Neuronal stem cell (in vitro differentiated cells): Measurements from ENCODE around the gene EEA1.

Experiments used
- DNase-seq: peaks from one replicate; pipeline ENCODE4 v3.0.0-alpha.2; 2013; ENCODE audit warnings: low spot score
- H2AFZ ChIP-seq: one replicate; pipeline ENCODE4 v1.6.1; 2013; ENCODE audit warnings: mild to moderate bottlenecking, low read length, inconsistent platforms
- H2AK5ac ChIP-seq: 2 replicates; pipeline ENCODE4 v1.6.1; 2013; ENCODE audit warnings: low read depth, mild to moderate bottlenecking, inconsistent platforms, low read length, moderate library complexity, mixed read lengths
- H2BK120ac ChIP-seq: 2 replicates; pipeline ENCODE4 v1.6.1; 2013; ENCODE audit warnings: low read depth, mild to moderate bottlenecking, inconsistent platforms, low read length, moderate library complexity, mixed read lengths
- H2BK12ac ChIP-seq: one replicate; pipeline ENCODE4 v1.6.1; 2013; ENCODE audit warnings: low read length, inconsistent platforms
- H2BK15ac ChIP-seq: 2 replicates; pipeline ENCODE4 v1.6.1; 2013; ENCODE audit warnings: mild to moderate bottlenecking, low read length, inconsistent platforms, mixed read lengths
- H2BK5ac ChIP-seq: one replicate; pipeline ENCODE4 v1.6.1; 2013; ENCODE audit warnings: inconsistent platforms, mild to moderate bottlenecking, low read length, moderate library complexity
- H3K14ac ChIP-seq: one replicate; pipeline ENCODE4 v1.6.1; 2013; ENCODE audit warnings: low read length, inconsistent platforms
- H3K18ac ChIP-seq: 2 replicates; pipeline ENCODE4 v1.6.1; 2013; ENCODE audit warnings: low read length, inconsistent platforms
- H3K23ac ChIP-seq: 2 replicates; pipeline ENCODE4 v1.6.1; 2013; ENCODE audit warnings: low read depth, mild to moderate bottlenecking, mixed read lengths, low read length, inconsistent platforms; ENCODE audit not compliant: poor library complexity
- H3K27ac ChIP-seq: replicated peaks from 3 replicates; pipeline ENCODE4 v1.5.1; 2013; ENCODE audit warnings: low read length, inconsistent platforms
- H3K27me3 ChIP-seq, 3 experiments: 2 replicates each; pipeline ENCODE4 v1.6.1; 2013; ENCODE audit warnings: low read length in 3 of 3, mild to moderate bottlenecking in 2 of 3, inconsistent platforms in 1 of 3, low read depth in 1 of 3, mixed read lengths in 1 of 3, moderate library complexity in 1 of 3; ENCODE audit not compliant: control insufficient read depth in 3 of 3, insufficient read depth in 3 of 3
- H3K36me3 ChIP-seq, 2 donors: replicated peaks in 1 of 2; 2 replicates each; pipeline ENCODE4 v1.6.1; 2013; ENCODE audit warnings: low read length in 2 of 2; ENCODE audit not compliant: control insufficient read depth in 2 of 2, insufficient read depth in 2 of 2
- H3K4ac ChIP-seq: 2 replicates; pipeline ENCODE4 v1.6.1; 2013; ENCODE audit warnings: inconsistent platforms, mild to moderate bottlenecking, low read length, moderate library complexity
- H3K4me1 ChIP-seq, 2 donors: 1 replicate in 1 of 2; 2 replicates in 1 of 2; pipeline ENCODE4 v1.6.1; 2013; ENCODE audit warnings: low read length in 2 of 2, low read depth in 1 of 2; ENCODE audit not compliant: control insufficient read depth in 2 of 2, insufficient read depth in 1 of 2
- H3K4me2 ChIP-seq: one replicate; pipeline ENCODE4 v1.6.1; 2013; ENCODE audit warnings: mild to moderate bottlenecking, low read length, inconsistent platforms; ENCODE audit not compliant: insufficient read depth, poor library complexity, severe bottlenecking
- H3K4me3 ChIP-seq, 2 donors: 2 replicates each; pipeline ENCODE4 v1.5.1; 2013; ENCODE audit warnings: low read length in 2 of 2, mild to moderate bottlenecking in 2 of 2, inconsistent platforms in 1 of 2, moderate library complexity in 1 of 2
- H3K79me1 ChIP-seq: one replicate; pipeline ENCODE4 v1.6.1; 2013; ENCODE audit warnings: low read depth, mild to moderate bottlenecking, inconsistent platforms, low read length, moderate library complexity
- H3K9ac ChIP-seq: one replicate; pipeline ENCODE4 v1.6.1; 2013; ENCODE audit warnings: mild to moderate bottlenecking, low read depth, low read length, inconsistent platforms; ENCODE audit not compliant: poor library complexity
- H3K9me3 ChIP-seq, 2 donors: replicated peaks in 1 of 2; 2 replicates each; pipeline versions ENCODE3 to v1.6.1; 2013; ENCODE audit warnings: low read length in 2 of 2, mild to moderate bottlenecking in 2 of 2, inconsistent platforms in 1 of 2, low read depth in 1 of 2, mixed read lengths in 1 of 2, moderate library complexity in 1 of 2; ENCODE audit not compliant: control insufficient read depth in 2 of 2, insufficient read depth in 1 of 2
- H4K8ac ChIP-seq: one replicate; pipeline ENCODE4 v1.6.1; 2013; ENCODE audit warnings: low read depth, mild to moderate bottlenecking, inconsistent platforms, low read length, moderate library complexity
- H4K91ac ChIP-seq: one replicate; pipeline ENCODE4 v1.6.1; 2013; ENCODE audit warnings: low read length, low read depth, mild to moderate bottlenecking, inconsistent platforms; ENCODE audit not compliant: poor library complexity
- WGBS, 2 donors: extraction: QIAGEN DNeasy Blood & Tissue Kit; methylation state at CpG; one replicate each; pipeline ENCODE4 v1.1.7; 2013; ENCODE audit warnings: missing lambda C conversion rate in 2 of 2, mixed read lengths in 1 of 2; ENCODE audit not compliant: insufficient read length in 2 of 2, insufficient replicate concordance in 1 of 2; ENCODE audit errors: extremely low coverage in 2 of 2; 5-methylcytosine and 5-hydroxymethylcytosine counted together

The EEA1 gene

DNA sequence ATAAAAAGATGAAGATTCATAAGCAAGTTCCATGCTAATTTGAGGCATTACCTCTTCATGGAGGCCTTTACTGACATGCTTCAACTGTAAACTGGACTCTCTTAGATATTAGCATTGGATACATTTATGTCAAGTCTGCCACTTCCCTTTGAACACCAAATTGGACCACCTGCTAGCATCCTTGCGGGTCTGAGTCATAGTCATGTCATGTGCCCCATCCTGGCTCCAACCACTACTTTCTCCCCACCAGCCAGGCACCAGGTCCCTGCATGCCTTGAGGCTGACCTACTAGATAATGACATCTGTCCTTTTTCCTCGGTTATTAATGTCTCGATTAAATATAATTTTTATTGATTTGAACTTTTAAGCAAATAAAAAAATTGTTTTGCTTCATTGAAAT lies 32.9 kb upstream of the EEA1 start:
- no peak overlapping the region for H2AK5ac ChIP-seq
- H2BK12ac ChIP-seq: no peak overlapping the region
- no peak overlapping the region for H2BK15ac ChIP-seq
- H3K4me3 ChIP-seq: no peak overlapping the region
- H3K36me3 ChIP-seq: no peaks in the 10 kb centered on the region
- WGBS, 2 donors: no CpG with 5 or more reads among the region's 3 CpGs
- no peaks in the 10 kb centered on the region for H3K79me1 ChIP-seq
- no peaks in the 10 kb centered on the region for H3K9me3 ChIP-seq
- H2BK5ac ChIP-seq: no peak overlapping the region
- no peak overlapping the region for H3K4me2 ChIP-seq
- no peak overlapping the region for H2AFZ ChIP-seq
- H3K23ac ChIP-seq: no peak overlapping the region
- no peak overlapping the region for H3K9ac ChIP-seq
- no peak overlapping the region for H3K4ac ChIP-seq
- no peak overlapping the region for H2BK120ac ChIP-seq
- no peak overlapping the region for H4K8ac ChIP-seq
- no peaks in the 10 kb centered on the region for H3K4me1 ChIP-seq
- no peak overlapping the region for H3K18ac ChIP-seq
- no peak overlapping the region for H4K91ac ChIP-seq
- H3K14ac ChIP-seq: peak overlapping the region; percentile 56
- H3K27me3 ChIP-seq: no peaks in the 10 kb centered on the region
- DNase-seq: no peak
- no peak overlapping the region for H3K27ac ChIP-seq

DNA sequence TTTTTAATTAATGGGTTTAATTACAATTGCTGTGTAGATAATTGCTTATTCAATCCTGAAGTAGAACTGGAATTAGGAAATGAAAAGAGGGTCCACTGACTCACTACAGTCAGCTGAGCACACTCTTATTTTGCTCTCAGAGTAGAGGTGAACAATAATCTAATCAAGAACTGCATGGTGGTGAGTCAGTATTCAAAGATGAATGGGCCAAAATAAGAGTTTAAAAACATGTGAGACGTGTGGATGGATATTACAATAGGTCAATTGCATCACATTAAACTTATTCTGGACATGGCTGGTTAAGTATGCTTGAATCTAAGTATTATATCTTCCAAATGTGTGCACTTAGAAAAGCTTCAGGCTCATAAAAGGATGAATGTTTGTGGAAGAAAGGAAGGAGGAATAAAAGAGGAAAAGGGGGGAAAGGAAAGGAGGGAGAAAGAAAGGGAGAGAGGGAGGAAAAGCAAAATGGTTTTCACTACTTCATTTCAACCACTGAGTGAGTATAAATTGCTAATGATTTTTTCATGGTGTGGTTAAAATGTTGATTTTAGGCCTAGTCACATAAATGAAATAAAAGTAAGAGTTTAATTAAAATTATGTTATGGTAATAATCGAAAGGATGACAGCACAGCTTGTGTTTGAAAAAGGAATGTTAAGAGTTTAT lies 27.0 kb upstream of the EEA1 start:
- H3K4ac ChIP-seq: no peak overlapping the region
- H3K27ac ChIP-seq: no peak overlapping the region
- H2BK15ac ChIP-seq: no peak overlapping the region
- H2BK120ac ChIP-seq: no peak overlapping the region
- no peak for DNase-seq
- H3K4me2 ChIP-seq: no peak overlapping the region
- H3K36me3 ChIP-seq: no peaks in the 10 kb centered on the region
- H4K8ac ChIP-seq: no peak overlapping the region
- no peak overlapping the region for H3K14ac ChIP-seq
- no peaks in the 10 kb centered on the region for H3K27me3 ChIP-seq
- no peak overlapping the region for H3K18ac ChIP-seq
- H2AK5ac ChIP-seq: no peak overlapping the region
- H3K4me3 ChIP-seq: no peak overlapping the region
- H3K9me3 ChIP-seq: peaks cover 2 to 8% of the 10 kb centered on the region in 2 donors
- H3K4me1 ChIP-seq: no peaks in the 10 kb centered on the region
- no peaks in the 10 kb centered on the region for H3K79me1 ChIP-seq
- no peak overlapping the region for H2AFZ ChIP-seq
- H3K23ac ChIP-seq: no peak overlapping the region
- no peak overlapping the region for H4K91ac ChIP-seq
- no peak overlapping the region for H2BK5ac ChIP-seq
- WGBS, 2 donors: 100% methylated on average over 1 of the region's 2 CpGs
- no peak overlapping the region for H2BK12ac ChIP-seq
- H3K9ac ChIP-seq: no peak overlapping the region

DNA sequence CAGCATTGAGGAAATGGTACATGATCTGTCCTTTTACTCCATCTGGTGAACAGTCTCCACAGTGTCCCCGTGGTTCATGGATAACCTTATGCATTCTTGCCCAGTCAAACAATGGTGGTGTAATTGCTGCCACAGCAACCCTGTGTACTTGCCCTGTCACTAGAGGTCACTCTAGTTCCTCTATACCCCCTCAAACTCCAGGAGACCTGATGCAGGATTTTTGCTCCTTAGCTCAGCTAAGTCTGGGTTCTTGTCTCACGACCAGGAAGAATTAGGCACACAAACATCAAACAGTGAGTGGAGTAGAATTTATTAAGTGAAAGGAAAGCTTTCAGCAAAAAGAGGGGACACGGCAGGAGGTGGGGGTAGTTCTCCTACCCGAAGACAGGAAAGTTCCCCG lies 24.7 kb upstream of the EEA1 start:
- Histone ChIP-seq H2AK5ac (no peak overlapping the region), H3K27me3 (no peaks in the 10 kb centered on the region), H3K4me1 (no peaks in the 10 kb centered on the region), H4K91ac (no peak overlapping the region), H3K4ac (no peak overlapping the region), H4K8ac (no peak overlapping the region), H3K18ac (no peak overlapping the region), H3K36me3 (no peaks in the 10 kb centered on the region), H3K27ac (no peak overlapping the region), H2BK15ac (no peak overlapping the region), H3K4me2 (no peak overlapping the region), H3K79me1 (no peaks in the 10 kb centered on the region), H3K9me3 (peaks cover 2 to 8% of the 10 kb centered on the region in 2 donors), H3K14ac (no peak overlapping the region), H3K23ac (no peak overlapping the region), H2BK5ac (no peak overlapping the region), H2AFZ (no peak overlapping the region), H2BK120ac (no peak overlapping the region), H3K4me3 (no peak overlapping the region), H2BK12ac (no peak overlapping the region), H3K9ac (no peak overlapping the region)
- no CpG with 5 or more reads among the region's 5 CpGs for WGBS, 2 donors
- no peak for DNase-seq

DNA sequence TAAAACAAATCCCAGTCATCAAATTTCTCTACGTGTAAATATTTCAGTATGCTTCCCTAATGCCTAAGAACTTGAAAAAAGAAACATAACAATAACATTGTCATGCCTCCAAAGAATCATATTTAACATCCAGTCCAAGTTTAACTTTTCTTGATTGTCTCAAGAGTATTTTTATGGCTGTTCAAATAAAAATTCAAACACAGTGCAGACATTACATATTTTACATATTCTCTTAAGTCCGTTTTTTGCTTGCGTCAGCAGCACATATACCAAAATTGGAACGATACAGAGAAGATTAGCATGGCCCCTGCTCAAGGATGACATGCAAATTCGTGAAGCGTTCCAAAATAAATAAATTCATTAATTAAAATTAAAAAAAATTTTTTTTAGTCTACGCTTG lies 23.3 kb upstream of the EEA1 start:
- H2AFZ ChIP-seq: no peak overlapping the region
- H2BK5ac ChIP-seq: no peak overlapping the region
- peaks cover 2 to 8% of the 10 kb centered on the region in 2 donors for H3K9me3 ChIP-seq
- no peaks in the 10 kb centered on the region for H3K36me3 ChIP-seq
- no peak overlapping the region for H3K27ac ChIP-seq
- no peak overlapping the region for H2BK120ac ChIP-seq
- DNase-seq: no peak
- no peak overlapping the region for H4K91ac ChIP-seq
- no peaks in the 10 kb centered on the region for H3K4me1 ChIP-seq
- no peak overlapping the region for H3K18ac ChIP-seq
- H3K14ac ChIP-seq: no peak overlapping the region
- no peak overlapping the region for H3K23ac ChIP-seq
- H3K4ac ChIP-seq: no peak overlapping the region
- WGBS, 2 donors: no CpG with 5 or more reads among the region's 7 CpGs
- no peak overlapping the region for H4K8ac ChIP-seq
- H3K4me2 ChIP-seq: no peak overlapping the region
- H2BK15ac ChIP-seq: no peak overlapping the region
- H3K27me3 ChIP-seq: no peaks in the 10 kb centered on the region
- H3K79me1 ChIP-seq: no peaks in the 10 kb centered on the region
- H2AK5ac ChIP-seq: no peak overlapping the region
- H3K9ac ChIP-seq: no peak overlapping the region
- no peak overlapping the region for H2BK12ac ChIP-seq
- H3K4me3 ChIP-seq: no peak overlapping the region
